Activated CD8-positive, alpha-beta memory T cell treated with anti-CD3 and anti-CD28 coated beads, Interleukin-2, amount 10 ng/mL, durations not matched to agents 7 days and 5 days (primary cell): Measurements from ENCODE around the gene ERC2. TPM values are rescaled to one million over a fixed set of nuclear protein-coding genes. Genes with fewer than 3 reads are reported as not detected.
"Not testable (repeated sequence)": the region's sequence is repeated elsewhere in the genome, so short reads cannot be mapped to it uniquely, and the experiment has no call there.

Source experiments
- ATAC-seq: fragments of 150-1000 bp; cut with Tn5 transposase; one replicate; pipeline ENCODE4 v1.10.0; 2021; ENCODE audit warnings: moderate library complexity
- CTCF ChIA-PET: fragments of 350-600 bp; sonication (Branson Sonifier 250); formaldehyde crosslinking; loops from one replicate; lab custom pipeline; 2021; ENCODE audit warnings: antibody characterized with exemption; lab: Charles Lee
- DNase-seq: peaks from one replicate; pipeline ENCODE4 v3.0.0-alpha.2; 2020
- H3K27ac Mint-ChIP-seq: one replicate; pipeline ENCODE4 v1.8.0; 2021; ENCODE audit warnings: mild to moderate bottlenecking, mixed read lengths
- H3K27me3 Mint-ChIP-seq: one replicate; pipeline ENCODE4 v1.8.0; 2021; ENCODE audit warnings: mixed read lengths
- H3K36me3 Mint-ChIP-seq: one replicate; pipeline ENCODE4 v1.8.0; 2021; ENCODE audit warnings: mild to moderate bottlenecking, mixed read lengths
- H3K4me1 Mint-ChIP-seq: one replicate; pipeline ENCODE4 v1.8.0; 2021; ENCODE audit warnings: mixed read lengths
- H3K4me3 Mint-ChIP-seq: one replicate; pipeline ENCODE4 v1.8.0; 2021; ENCODE audit warnings: mild to moderate bottlenecking, moderate library complexity, mixed read lengths
- H3K9me3 Mint-ChIP-seq: one replicate; pipeline ENCODE4 v1.8.0; 2022; ENCODE audit warnings: low read depth, mixed read lengths
- total RNA-seq, 2 experiments: library from RNA; stranded (reverse); gene quantifications; one replicate each; pipeline ENCODE4 v1.2.3, GENCODE V29; 2021

Gene ERC2
- total RNA-seq, result not detected

DNA sequence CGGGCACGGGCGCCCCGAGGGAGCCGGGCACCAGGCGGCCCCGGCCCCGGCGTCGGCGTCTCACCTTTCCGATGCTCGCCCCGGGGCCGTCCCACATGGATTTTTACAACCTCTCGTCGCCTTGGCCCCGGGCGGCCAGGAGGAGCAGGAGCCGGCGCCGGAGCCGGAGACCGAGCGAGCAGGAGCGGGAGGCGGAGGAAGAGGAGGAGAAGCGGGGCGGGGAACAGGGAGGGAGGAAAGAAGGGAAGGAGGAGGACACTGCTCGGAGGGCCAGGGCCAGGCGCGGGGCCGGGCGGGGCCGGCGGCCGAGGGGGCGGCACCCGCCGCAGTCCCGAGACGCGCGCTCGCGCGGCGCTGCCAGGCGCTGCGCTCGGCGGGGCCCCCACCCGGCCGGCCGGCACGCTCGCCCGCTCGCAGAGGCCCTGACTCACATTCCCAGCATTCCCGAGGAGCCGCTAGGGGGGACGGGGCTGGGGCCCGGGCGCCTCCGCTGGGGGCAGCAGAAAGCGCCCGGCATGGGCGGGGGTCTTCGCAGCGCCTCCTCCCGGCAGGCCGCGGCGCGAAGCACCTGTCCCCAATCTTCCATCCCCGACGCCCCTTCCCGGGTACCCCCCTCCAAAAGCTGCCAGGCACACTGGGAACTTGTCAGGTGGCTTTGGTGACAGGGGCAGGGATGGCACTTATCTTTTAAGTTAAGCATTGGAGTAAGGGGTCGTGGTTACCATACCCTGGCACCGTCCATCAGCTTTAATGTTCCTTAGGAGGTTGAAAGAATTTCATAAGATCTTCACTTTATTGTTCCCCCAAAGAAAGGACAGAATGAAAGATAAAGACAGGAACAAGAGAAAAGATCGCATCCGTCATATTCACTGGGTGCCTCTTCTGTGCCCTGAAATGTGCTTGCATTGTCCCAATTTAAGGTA is at the start of gene ERC2:
ERC2 (minus strand) TSS at position 284 of the 923 bp plus-strand sequence.
- H3K27me3 Mint-ChIP-seq, result peaks cover 68% of the 10 kb centered on the region
- DNase-seq (no peak), ATAC-seq (no peak)
- no peaks in the 10 kb centered on the region for H3K4me1 Mint-ChIP-seq
- H3K36me3 Mint-ChIP-seq, result no peaks in the 10 kb centered on the region
- no peak within 1 kb of the TSS for H3K27ac Mint-ChIP-seq
- H3K4me3 Mint-ChIP-seq, result peak within 1 kb of the TSS; percentile 50
- CTCF ChIA-PET, result no interaction called here
- H3K9me3 Mint-ChIP-seq, result no peaks in the 10 kb centered on the region

DNA sequence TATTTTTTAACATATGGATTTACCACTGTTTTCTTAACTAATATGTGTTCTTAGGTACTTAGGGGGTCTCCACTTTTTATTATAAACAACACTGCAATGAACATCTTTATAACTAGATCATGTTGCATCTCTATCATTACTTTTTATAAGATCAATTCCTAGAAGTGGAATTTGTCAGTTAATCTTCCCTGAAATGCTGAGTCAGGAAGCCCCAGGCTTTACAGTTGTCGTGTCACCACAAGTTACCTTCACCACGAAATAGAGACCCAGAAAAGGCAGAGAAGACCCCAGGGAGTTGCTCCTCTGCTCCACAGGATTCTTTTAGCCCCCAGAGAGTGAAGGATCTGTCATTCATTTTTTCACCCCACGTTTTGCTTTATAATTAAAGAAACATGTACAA is 34.5 kb upstream of the ERC2 start:
- peaks cover 15% of the 10 kb centered on the region for H3K27me3 Mint-ChIP-seq
- no peak overlapping the region for H3K27ac Mint-ChIP-seq
- no peak for ATAC-seq
- H3K4me3 Mint-ChIP-seq, result no peak overlapping the region
- no peaks in the 10 kb centered on the region for H3K4me1 Mint-ChIP-seq
- no peaks in the 10 kb centered on the region for H3K9me3 Mint-ChIP-seq
- H3K36me3 Mint-ChIP-seq, result no peaks in the 10 kb centered on the region
- no peak for DNase-seq
- CTCF ChIA-PET, result no interaction called here

DNA sequence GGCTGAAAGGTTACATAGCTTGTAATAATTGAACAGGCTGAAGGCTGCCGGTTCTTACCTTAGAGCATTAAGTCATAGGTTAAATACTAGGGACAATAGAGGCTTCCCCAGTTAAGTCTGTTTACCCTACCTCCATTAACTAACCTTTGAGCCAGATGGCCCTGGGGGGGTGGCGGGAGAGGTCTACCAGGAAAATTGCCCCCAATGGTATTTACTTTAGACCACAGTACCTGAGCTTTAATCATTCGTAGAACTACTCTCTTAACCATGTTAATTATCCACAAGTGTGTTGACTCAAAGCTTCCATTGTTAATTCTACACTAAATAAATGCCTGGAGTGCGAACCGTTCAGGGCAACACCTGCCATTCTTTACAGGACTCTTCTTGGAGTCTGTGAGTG is 28.1 kb upstream of the ERC2 start:
- ATAC-seq, H3K4me3 Mint-ChIP-seq, H3K4me1 Mint-ChIP-seq, H3K36me3 Mint-ChIP-seq, H3K9me3 Mint-ChIP-seq, DNase-seq, H3K27me3 Mint-ChIP-seq, H3K27ac Mint-ChIP-seq: not testable (repeated sequence)
- CTCF ChIA-PET, result interaction anchor here (0.7 kb wide), 1 partner anchor 156 kb away, joined by 3 read pairs; no protein-coding TSS in a partner anchor

DNA sequence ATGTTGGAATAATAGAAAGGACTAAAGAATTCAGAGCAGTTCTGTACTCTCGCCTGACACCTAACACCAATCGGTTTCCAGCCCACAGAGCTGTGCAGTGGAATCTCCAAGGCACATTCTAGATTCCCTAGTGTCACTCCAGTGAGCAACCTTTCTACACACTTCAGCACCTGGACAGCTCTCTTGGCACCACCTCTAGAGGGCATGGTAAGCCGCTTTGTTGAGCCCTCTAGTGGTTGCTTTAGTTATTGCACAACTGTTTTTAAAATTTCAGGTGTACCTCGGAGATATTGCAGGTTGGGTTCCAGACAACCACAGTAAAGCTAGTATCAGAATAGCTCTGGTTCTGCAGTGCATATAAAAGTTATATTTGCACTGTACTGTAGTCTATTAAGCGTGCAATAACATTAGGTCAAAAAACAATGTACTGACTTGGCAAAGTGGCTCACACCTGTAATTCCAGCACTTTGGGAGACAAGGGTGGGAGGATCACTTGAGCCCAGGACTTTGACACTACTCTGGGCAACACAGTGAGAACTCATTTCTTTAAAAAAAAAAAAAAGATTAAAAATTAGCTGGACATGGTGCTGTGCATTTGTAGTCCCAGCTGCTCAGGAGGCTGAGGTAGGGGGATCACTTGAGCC is 26.5 kb upstream of the ERC2 start:
- Mint-ChIP-seq H3K9me3 (no peaks in the 10 kb centered on the region), H3K4me3 (no peak overlapping the region), H3K27me3 (peaks cover 11% of the 10 kb centered on the region), H3K4me1 (no peaks in the 10 kb centered on the region), H3K36me3 (no peaks in the 10 kb centered on the region), H3K27ac (no peak overlapping the region)
- CTCF ChIA-PET, result interaction anchor here (0.6 to 2.5 kb wide), 10 partner anchors 9 to 743 kb away, joined by 3 to 9 read pairs (median 4); no protein-coding TSS in a partner anchor
- DNase-seq (peak; percentile 85), ATAC-seq (peak; percentile 90)

DNA sequence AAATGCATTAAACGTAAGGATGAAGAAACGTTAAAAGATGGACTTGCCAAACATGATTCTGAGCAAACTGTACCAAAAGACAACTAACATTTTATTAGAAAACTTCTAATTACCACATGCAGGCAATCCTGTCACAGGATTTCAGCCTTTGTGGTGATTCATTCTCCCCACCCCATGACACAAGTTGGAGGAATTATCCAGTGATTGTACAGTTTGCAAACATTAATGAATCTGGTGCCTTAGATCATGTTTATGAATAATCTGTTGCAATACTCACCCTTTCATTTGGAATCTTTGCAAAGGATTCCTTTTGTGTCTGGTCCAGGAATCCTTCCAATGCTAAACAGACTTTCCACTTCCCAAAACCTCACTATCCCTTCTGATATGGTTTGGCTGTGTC is 23.3 kb upstream of the ERC2 start:
- Mint-ChIP-seq H3K27me3 (peaks cover 6% of the 10 kb centered on the region), H3K27ac (no peak overlapping the region), H3K4me3 (no peak overlapping the region), H3K36me3 (no peaks in the 10 kb centered on the region), H3K4me1 (no peaks in the 10 kb centered on the region), H3K9me3 (no peaks in the 10 kb centered on the region)
- DNase-seq (no peak), ATAC-seq (no peak)
- CTCF ChIA-PET, result no interaction called here

DNA sequence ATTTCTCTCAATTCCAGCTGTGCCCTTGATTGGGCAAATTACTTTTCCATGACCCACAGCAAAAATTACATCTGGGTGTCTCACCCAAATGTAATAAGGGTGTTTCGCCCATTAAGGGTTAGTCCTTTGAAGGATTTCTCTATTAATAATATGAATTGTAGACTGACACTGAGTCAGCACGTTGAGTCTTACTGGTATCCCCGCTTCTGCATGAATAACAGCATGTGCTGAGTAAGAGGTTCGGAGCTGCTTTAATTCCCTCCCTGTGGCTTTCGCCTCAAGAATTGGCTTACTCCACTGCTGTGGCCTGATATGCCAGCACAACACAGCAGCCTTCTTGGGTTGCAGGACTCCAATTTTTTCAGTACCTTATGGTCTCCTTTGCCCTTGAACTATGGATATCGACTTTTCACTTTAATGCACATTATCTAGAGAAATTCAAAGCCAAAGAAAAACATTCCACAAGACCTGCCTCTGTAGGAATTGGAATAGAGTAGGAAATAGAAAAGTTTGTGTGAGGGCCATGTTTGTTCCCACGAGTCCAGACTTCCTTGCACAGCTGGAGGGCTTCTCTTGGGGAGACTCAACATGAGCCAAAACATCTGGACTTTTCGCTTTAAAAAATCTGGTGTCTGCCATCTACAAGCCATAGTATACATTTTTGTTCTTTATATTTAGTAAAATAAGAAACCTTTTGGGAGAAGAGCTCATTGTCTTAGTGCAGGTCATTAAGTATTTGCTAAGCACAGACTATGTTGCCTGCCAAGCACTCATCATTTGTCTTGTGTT is 20.7 kb upstream of the ERC2 start:
- Mint-ChIP-seq H3K27me3 (peaks cover 6% of the 10 kb centered on the region), H3K27ac (no peak overlapping the region), H3K9me3 (no peaks in the 10 kb centered on the region), H3K4me3 (no peak overlapping the region), H3K4me1 (no peaks in the 10 kb centered on the region), H3K36me3 (no peaks in the 10 kb centered on the region)
- no peak for ATAC-seq
- CTCF ChIA-PET, result no interaction called here
- no peak for DNase-seq

DNA sequence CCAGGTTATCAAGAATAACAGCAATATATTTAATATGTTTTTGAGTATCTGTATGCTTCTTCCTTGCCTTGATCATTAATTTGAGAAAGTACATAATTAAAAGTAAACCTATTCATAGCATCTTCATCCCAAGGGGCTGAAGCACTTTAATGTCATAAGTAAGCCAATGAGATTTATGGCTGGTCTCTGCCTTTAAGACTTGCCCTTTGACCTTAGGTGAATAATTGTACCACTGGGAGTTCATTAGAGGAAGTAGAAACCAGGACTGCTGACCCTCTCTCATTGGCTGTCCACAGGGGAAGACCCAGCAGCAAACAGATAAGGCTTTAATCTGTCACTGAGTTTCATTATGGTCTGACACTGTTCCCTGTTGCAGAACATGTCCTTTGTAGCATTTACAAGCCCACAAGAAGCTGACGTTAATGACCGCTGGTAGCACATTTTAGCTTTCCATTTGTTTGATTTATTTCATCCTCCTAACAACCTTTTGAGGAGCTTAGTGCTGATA is 16.3 kb upstream of the ERC2 start:
- Mint-ChIP-seq H3K9me3 (no peaks in the 10 kb centered on the region), H3K36me3 (no peaks in the 10 kb centered on the region), H3K27me3 (peaks cover 1% of the 10 kb centered on the region), H3K27ac (no peak overlapping the region), H3K4me1 (no peaks in the 10 kb centered on the region), H3K4me3 (no peak overlapping the region)
- DNase-seq (no peak), ATAC-seq (no peak)
- CTCF ChIA-PET, result interaction anchor here (2.0 kb wide), 1 partner anchor 10 kb away, joined by 9 read pairs; no protein-coding TSS in a partner anchor

DNA sequence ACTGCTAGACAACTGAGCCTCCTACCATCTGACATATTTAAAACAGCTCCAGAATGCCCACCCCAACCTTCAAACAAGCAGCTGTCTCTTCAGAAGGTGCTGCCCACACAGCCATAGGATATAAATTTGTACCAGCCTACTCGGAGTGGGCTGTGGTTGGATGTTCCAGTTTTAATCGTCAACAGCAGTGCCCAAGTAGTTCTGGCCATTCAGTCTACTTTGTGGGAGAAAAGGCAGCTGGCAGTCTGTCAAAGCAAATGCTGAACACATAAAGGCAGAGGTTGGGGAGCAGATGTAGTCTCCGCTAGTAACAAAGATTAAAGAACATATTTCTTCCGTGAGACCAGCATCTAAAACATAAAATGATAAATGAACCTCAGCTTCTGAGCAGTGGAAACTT is 15.9 kb upstream of the ERC2 start:
- ATAC-seq, result no peak
- DNase-seq, result no peak
- no peak overlapping the region for H3K27ac Mint-ChIP-seq
- no peaks in the 10 kb centered on the region for H3K9me3 Mint-ChIP-seq
- H3K36me3 Mint-ChIP-seq, result no peaks in the 10 kb centered on the region
- no peak overlapping the region for H3K4me3 Mint-ChIP-seq
- no peaks in the 10 kb centered on the region for H3K4me1 Mint-ChIP-seq
- CTCF ChIA-PET, result interaction anchor here (2.0 kb wide), 1 partner anchor 10 kb away, joined by 9 read pairs; no protein-coding TSS in a partner anchor
- no peaks in the 10 kb centered on the region for H3K27me3 Mint-ChIP-seq

DNA sequence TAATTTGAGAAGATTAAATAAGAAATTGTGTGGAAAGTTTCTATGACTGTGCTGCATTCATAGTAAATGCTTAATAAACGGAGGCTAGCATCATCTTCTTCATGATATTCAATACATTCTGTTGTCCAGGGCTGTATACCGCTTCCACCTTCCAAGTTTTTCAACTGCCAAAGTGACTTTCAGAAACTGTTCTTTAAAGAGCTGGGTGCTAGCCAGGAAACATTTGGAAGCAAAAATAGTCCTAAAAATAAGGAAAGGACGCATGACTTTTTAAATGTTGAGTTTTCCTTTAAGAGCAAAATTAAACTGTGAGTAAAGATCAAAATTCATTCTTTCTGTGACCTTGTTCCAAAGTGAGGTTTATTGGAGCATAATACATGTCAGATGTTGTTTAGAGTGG is 9.4 kb upstream of the ERC2 start:
- DNase-seq, result no peak
- H3K27me3 Mint-ChIP-seq, result peaks cover 30% of the 10 kb centered on the region
- no peaks in the 10 kb centered on the region for H3K36me3 Mint-ChIP-seq
- no peak overlapping the region for H3K4me3 Mint-ChIP-seq
- no peaks in the 10 kb centered on the region for H3K9me3 Mint-ChIP-seq
- no peak for ATAC-seq
- CTCF ChIA-PET, result no interaction called here
- no peak overlapping the region for H3K27ac Mint-ChIP-seq
- no peaks in the 10 kb centered on the region for H3K4me1 Mint-ChIP-seq

DNA sequence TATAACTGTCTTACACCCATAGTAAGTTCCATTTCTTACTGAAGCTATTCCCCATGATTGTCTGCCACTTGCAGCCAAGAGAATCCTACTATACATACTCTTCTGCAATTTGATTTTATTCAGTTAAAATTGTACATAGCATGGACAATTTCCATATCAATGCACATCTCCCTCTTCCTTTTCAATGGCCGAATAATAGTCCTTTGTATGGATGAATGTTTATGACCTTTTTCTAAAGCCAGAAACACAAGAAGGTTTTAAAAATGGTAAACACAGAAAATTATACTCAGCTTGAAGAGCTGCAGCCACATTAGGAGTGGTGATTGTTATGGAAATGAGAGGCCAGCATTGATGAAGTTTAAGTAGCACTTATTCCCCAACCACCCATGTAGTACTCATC is 8.5 kb upstream of the ERC2 start:
- Mint-ChIP-seq H3K9me3 (no peaks in the 10 kb centered on the region), H3K27me3 (peaks cover 38% of the 10 kb centered on the region), H3K4me1 (no peaks in the 10 kb centered on the region), H3K36me3 (no peaks in the 10 kb centered on the region), H3K4me3 (no peak overlapping the region), H3K27ac (no peak overlapping the region)
- DNase-seq, result no peak
- CTCF ChIA-PET, result interaction anchor here (0.6 kb wide), 1 partner anchor 22 kb away, joined by 3 read pairs; no protein-coding TSS in a partner anchor
- ATAC-seq, result no peak

DNA sequence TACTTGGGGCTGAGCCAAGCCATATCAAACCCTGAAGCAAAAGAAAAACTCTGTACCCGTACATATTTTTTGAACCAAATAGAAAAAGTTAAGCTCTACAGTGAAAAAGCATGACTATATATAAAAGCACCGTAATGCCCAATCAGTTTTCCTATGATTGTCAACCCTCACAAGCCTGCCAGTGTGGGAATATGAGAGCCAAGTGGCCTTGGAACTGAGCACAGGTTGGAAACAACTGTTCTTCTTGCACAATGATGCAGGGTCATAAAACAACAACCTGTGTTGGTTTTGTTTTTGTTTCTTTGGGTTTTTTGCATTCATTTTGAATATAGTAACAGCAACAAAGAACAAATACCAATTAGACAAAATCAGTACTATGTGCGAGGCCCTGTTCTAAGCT is 3.5 kb upstream of the ERC2 start:
- CTCF ChIA-PET, result no interaction called here
- DNase-seq (no peak), ATAC-seq (no peak)
- no peak overlapping the region for H3K27ac Mint-ChIP-seq
- H3K27me3 Mint-ChIP-seq, result peaks cover 67% of the 10 kb centered on the region
- H3K36me3 Mint-ChIP-seq, result no peaks in the 10 kb centered on the region
- no peak overlapping the region for H3K4me3 Mint-ChIP-seq
- no peaks in the 10 kb centered on the region for H3K9me3 Mint-ChIP-seq
- H3K4me1 Mint-ChIP-seq, result no peaks in the 10 kb centered on the region

DNA sequence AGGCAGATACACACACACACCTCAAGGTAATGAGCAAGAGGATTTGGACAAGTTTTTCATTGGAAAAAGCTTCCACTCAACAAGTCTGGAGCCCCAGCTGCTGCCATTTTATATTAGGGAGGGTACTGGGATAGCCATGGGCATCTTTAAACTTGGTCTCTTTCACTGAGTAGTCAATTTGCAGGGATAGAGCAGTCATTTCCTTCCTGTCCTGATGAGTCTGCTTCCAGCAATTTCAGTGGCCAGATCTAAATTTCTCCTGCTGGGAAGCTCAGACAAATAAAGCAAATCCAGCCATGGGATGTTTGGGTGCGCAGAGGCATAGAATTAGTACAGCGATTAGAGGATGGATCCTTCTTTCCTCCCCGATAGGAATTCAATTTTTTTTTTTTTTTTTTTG is 874 bp upstream of the ERC2 start:
- no peak overlapping the region for H3K27ac Mint-ChIP-seq
- ATAC-seq (no peak), DNase-seq (no peak)
- H3K9me3 Mint-ChIP-seq, result no peaks in the 10 kb centered on the region
- H3K36me3 Mint-ChIP-seq, result no peaks in the 10 kb centered on the region
- CTCF ChIA-PET, result no interaction called here
- H3K4me3 Mint-ChIP-seq, result no peak overlapping the region
- no peaks in the 10 kb centered on the region for H3K4me1 Mint-ChIP-seq
- H3K27me3 Mint-ChIP-seq, result peaks cover 73% of the 10 kb centered on the region

DNA sequence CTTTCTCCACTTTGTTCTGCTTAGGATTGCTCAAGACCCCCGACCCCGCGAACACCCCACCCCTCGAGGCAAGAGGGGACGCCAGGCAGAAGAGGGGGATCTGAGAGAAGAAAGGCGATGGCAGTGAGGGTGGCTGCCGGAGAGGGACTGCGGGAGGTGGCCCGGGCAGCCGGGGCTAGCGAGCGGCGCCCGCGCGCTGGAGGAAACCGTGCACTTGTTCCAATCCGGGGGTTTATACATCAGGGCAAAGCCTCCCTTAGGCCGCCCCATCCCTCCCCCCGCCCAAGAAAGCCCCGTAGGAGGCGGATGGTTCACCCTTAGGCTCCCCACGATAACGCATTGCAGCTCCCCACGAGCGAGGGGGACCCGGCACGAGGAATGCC is 475 bp downstream of the ERC2 start:
- no peak for ATAC-seq
- H3K4me3 Mint-ChIP-seq, result no peak overlapping the region

More for the DNA sequence above, 475 bp downstream of the ERC2 start:
- Mint-ChIP-seq H3K36me3 (no peaks in the 10 kb centered on the region), H3K27me3 (peaks cover 67% of the 10 kb centered on the region), H3K4me1 (no peaks in the 10 kb centered on the region), H3K9me3 (no peaks in the 10 kb centered on the region), H3K27ac (no peak overlapping the region)
- DNase-seq, result no peak
- CTCF ChIA-PET, result no interaction called here
